Sciatic nerve (tissue), 2 donors: ENCODE results near the gene SMG5. TPM values are rescaled to one million over a fixed set of nuclear protein-coding genes. Genes with fewer than 3 reads are reported as not detected.
"Not testable (repeated sequence)": the region's sequence is repeated elsewhere in the genome, so short reads cannot be mapped to it uniquely, and the experiment has no call there.

Experiments
- ATAC-seq: fragments of 200-7000 bp; cut with Tn5 transposase; one replicate; pipeline ENCODE4 v1.9.1; 2020; ENCODE audit warnings: mild to moderate bottlenecking, moderate library complexity
- DNase-seq: peaks from one replicate; pipeline ENCODE4 v3.0.0-alpha.2; 2020; ENCODE audit warnings: low spot score
- intact Hi-C: fragments of 100-400 bp; cut with DNase I; formaldehyde crosslinking; loops from one replicate; pipeline ENCODE4 v1.14.2; 2022
- total RNA-seq: library from RNA; stranded (reverse); fragmentation: NEBNext Ultra II Directional; extraction: Animal tissue kit (Norgen Biotek cat#: 25700); gene quantifications from one replicate; pipeline ENCODE4 v1.2.1, GENCODE V29; 2021
- donor health status: DM: no; HTN: no; CAD: no.
- donor health status: DM: no; HTN: no; CAD: no.

The SMG5 gene
- total RNA-seq = 64.0 TPM

GRCh38 chr1:156282479-156283222, at the start of gene SMG5:
SMG5 (minus strand) TSS chr1:156282825; CDS start chr1:156282680, 145 bp downstream.
- DNase-seq (peak; percentile 98), ATAC-seq (peak; percentile 97)
- intact Hi-C loops = no loop called here

- DNase-seq, intact Hi-C loops, ATAC-seq: not testable (repeated sequence)
Measured at GRCh38 chr1:156323179-156323578, 40.6 kb upstream of the SMG5 start.

- intact Hi-C loops = no loop called here
- ATAC-seq (no peak), DNase-seq (no peak)
Measured at GRCh38 chr1:156320560-156320959, 37.9 kb upstream of the SMG5 start.

- DNase-seq (peak; percentile 27), ATAC-seq (no peak)
- intact Hi-C loops = no loop called here
Measured at GRCh38 chr1:156319664-156320063, 37.0 kb upstream of the SMG5 start.

- no peak for ATAC-seq
- no peak for DNase-seq
- intact Hi-C loops = no loop called here
Measured at GRCh38 chr1:156316909-156317308, 34.3 kb upstream of the SMG5 start.

- ATAC-seq (no peak), DNase-seq (peak; percentile 54)
- intact Hi-C loops = no loop called here
Measured at GRCh38 chr1:156310962-156311361, 28.3 kb upstream of the SMG5 start.

- DNase-seq = no peak
- intact Hi-C loops = no loop called here
- no peak for ATAC-seq
Measured at GRCh38 chr1:156308078-156308477, 25.5 kb upstream of the SMG5 start.

GRCh38 chr1:156305215-156305614, 22.6 kb upstream of the SMG5 start:
- no peak for DNase-seq
- intact Hi-C loops = no loop called here
- ATAC-seq = no peak

GRCh38 chr1:156303241-156303640, 20.6 kb upstream of the SMG5 start:
- DNase-seq = no peak
- ATAC-seq = no peak
- intact Hi-C loops = no loop called here

- no peak for ATAC-seq
- DNase-seq = peak; percentile 48
- intact Hi-C loops = no loop called here
Measured at GRCh38 chr1:156298852-156299357, 16.3 kb upstream of the SMG5 start, which contains the start of gene VHLL. VHLL (minus strand) TSS chr1:156299307; CDS start chr1:156299189, 118 bp downstream.

- peak; percentile 63 for ATAC-seq
- DNase-seq = peak; percentile 85
- intact Hi-C loops = no loop called here
Measured at GRCh38 chr1:156295391-156295947, 12.8 kb upstream of the SMG5 start, which contains the start of gene GLMP. GLMP (minus strand) TSS chr1:156295679; CDS start chr1:156295645, 34 bp downstream.

- intact Hi-C loops = no loop called here
- DNase-seq (no peak), ATAC-seq (no peak)
Measured at GRCh38 chr1:156293895-156294294, 11.3 kb upstream of the SMG5 start.

GRCh38 chr1:156293098-156293434, 10.4 kb upstream of the SMG5 start:
- ATAC-seq (no peak), DNase-seq (no peak)
- intact Hi-C loops = no loop called here

GRCh38 chr1:156291226-156292061, 8.8 kb upstream of the SMG5 start:
- peak; percentile 94 for DNase-seq
- intact Hi-C loops = no loop called here
- peak; percentile 97 for ATAC-seq

- ATAC-seq (no peak), DNase-seq (no peak)
- intact Hi-C loops = no loop called here
Measured at GRCh38 chr1:156289857-156290256, 7.2 kb upstream of the SMG5 start.

- intact Hi-C loops = no loop called here
- DNase-seq (no peak), ATAC-seq (no peak)
Measured at GRCh38 chr1:156286061-156286460, 3.4 kb upstream of the SMG5 start.

- ATAC-seq = no peak
Measured at GRCh38 chr1:156285437-156285836, 2.8 kb upstream of the SMG5 start.

GRCh38 chr1:156284757-156285156, 2.1 kb upstream of the SMG5 start:
- ATAC-seq (no peak), DNase-seq (no peak)
- intact Hi-C loops = no loop called here

More at GRCh38 chr1:156285437-156285836, 2.8 kb upstream of the SMG5 start:
- intact Hi-C loops = no loop called here
- no peak for DNase-seq

GRCh38 chr1:156284112-156284511, 1.5 kb upstream of the SMG5 start, which contains the start of gene TMEM79:
TMEM79 (plus strand) TSS chr1:156284325; CDS start chr1:156285227, 902 bp downstream.
- DNase-seq = no peak
- no peak for ATAC-seq
- intact Hi-C loops = no loop called here
